Stimulated activated CD8-positive, alpha-beta memory T cell treated with anti-CD3 and anti-CD28 coated beads, Interleukin-7, amount 100 ng/mL, for 1 hour (primary cell): ENCODE data around the gene SNRPA.
"Not testable (repeated sequence)": the region's sequence is repeated elsewhere in the genome, so short reads cannot be mapped to it uniquely, and the experiment has no call there.

Experiments used
- DNase-seq, 2 donors: peaks; one replicate each; pipeline ENCODE4 v3.0.0-alpha.2; 2020; ENCODE audit warnings: low read depth in 2 of 2

The SNRPA gene

GRCh38 chr19:40745402-40745780 is 5.6 kb upstream of the SNRPA start:
- DNase-seq: no peak

GRCh38 chr19:40747536-40747935 is 3.5 kb upstream of the SNRPA start:
- DNase-seq: no peak

- peak; percentile 98 to 99 for DNase-seq
Measured at GRCh38 chr19:40750058-40750873, 737 bp upstream of the SNRPA start, which contains the start of gene ACTMAP. Gene ACTMAP, minus strand, starts transcription at chr19:40750477. Its CDS starts 674 bp downstream, at chr19:40749803.

- no peak for DNase-seq
Measured at GRCh38 chr19:40752257-40752781, 1.3 kb downstream of the SNRPA start.

GRCh38 chr19:40754611-40755247 is 3.7 kb downstream of the SNRPA start:
- DNase-seq: no peak

- DNase-seq: no peak
Measured at GRCh38 chr19:40755248-40755624, 4.2 kb downstream of the SNRPA start.

- DNase-seq: no peak
Measured at GRCh38 chr19:40755791-40756190, 4.8 kb downstream of the SNRPA start.

- DNase-seq: no peak
Measured at GRCh38 chr19:40756502-40757110, 5.6 kb downstream of the SNRPA start.

GRCh38 chr19:40758491-40758890 is 7.5 kb downstream of the SNRPA start:
- no peak for DNase-seq

- DNase-seq: no peak
Measured at GRCh38 chr19:40759352-40759751, 8.3 kb downstream of the SNRPA start.

- no peak for DNase-seq
Measured at GRCh38 chr19:40762754-40763470, 11.9 kb downstream of the SNRPA start.

- no peak for DNase-seq
Measured at GRCh38 chr19:40763526-40763925, 12.5 kb downstream of the SNRPA start.

GRCh38 chr19:40763963-40764362 is 13.0 kb downstream of the SNRPA start:
- no peak for DNase-seq

GRCh38 chr19:40766385-40766784 is 15.4 kb downstream of the SNRPA start:
- not testable (repeated sequence) for DNase-seq

GRCh38 chr19:40768869-40769268 is 17.9 kb downstream of the SNRPA start:
- DNase-seq: no peak

GRCh38 chr19:40771101-40771862 is 20.3 kb downstream of the SNRPA start:
- not testable (repeated sequence) for DNase-seq

- no peak for DNase-seq
Measured at GRCh38 chr19:40774916-40775631, 24.1 kb downstream of the SNRPA start, which contains the start of gene MIA. Gene MIA, plus strand, starts transcription at chr19:40775521. Its CDS starts 22 bp downstream, at chr19:40775543.

- DNase-seq: no peak
Measured at GRCh38 chr19:40775632-40776022, 24.6 kb downstream of the SNRPA start.

GRCh38 chr19:40776364-40776763 is 25.4 kb downstream of the SNRPA start:
- no peak for DNase-seq

- DNase-seq: peak; percentile 74 to 80
Measured at GRCh38 chr19:40776932-40777644, 26.1 kb downstream of the SNRPA start.
